GM21381 (cell line): Measurements from ENCODE around the gene LOXHD1.

Source experiments
- ATAC-seq: cut with Tn5 transposase; IDR thresholded peaks from one replicate; pipeline ENCODE4 v1.9.1; 2021; ENCODE audit warnings: mild to moderate bottlenecking, moderate library complexity; ENCODE audit not compliant: unreplicated experiment

The LOXHD1 gene

GRCh38 chr18:46427216-46427995 is 229.6 kb downstream of the LOXHD1 start:
- ATAC-seq = no peak
